Endodermal cell (in vitro differentiated cells): ENCODE measurements around the gene IL1R1. TPM values are rescaled to one million over a fixed set of nuclear protein-coding genes. Genes with fewer than 3 reads are reported as not detected.
"Not testable (repeated sequence)": the region's sequence is repeated elsewhere in the genome, so short reads cannot be mapped to it uniquely, and the experiment has no call there.

Experiments used
- DNase-seq: peaks from one replicate; pipeline ENCODE4 v3.0.0-alpha.2; 2017
- H3K27ac ChIP-seq: 2 replicates; pipeline ENCODE4 v1.5.1; 2013; ENCODE audit warnings: mild to moderate bottlenecking, low read depth, low read length, moderate library complexity
- H3K27me3 ChIP-seq: 2 replicates; pipeline ENCODE4 v1.6.1; 2013; ENCODE audit warnings: mild to moderate bottlenecking, low read length, moderate library complexity; ENCODE audit not compliant: insufficient read depth, control insufficient read depth, poor library complexity, severe bottlenecking
- H3K36me3 ChIP-seq: 2 replicates; pipeline ENCODE4 v1.7.0; 2013; ENCODE audit warnings: mild to moderate bottlenecking, low read length, moderate library complexity; ENCODE audit not compliant: control insufficient read depth, insufficient read depth
- H3K4me1 ChIP-seq: one replicate; pipeline ENCODE4 v1.7.0; 2013; ENCODE audit warnings: low read length; ENCODE audit not compliant: control insufficient read depth, insufficient read depth
- H3K4me3 ChIP-seq: 2 replicates; pipeline ENCODE4 v1.5.1; 2013; ENCODE audit warnings: mild to moderate bottlenecking, low read length, moderate library complexity
- H3K9ac ChIP-seq: 2 replicates; pipeline ENCODE4 v1.6.1; 2013; ENCODE audit warnings: mild to moderate bottlenecking, low read length, moderate library complexity; ENCODE audit not compliant: poor library complexity, severe bottlenecking; ENCODE audit errors: extremely low read depth
- H3K9me3 ChIP-seq: 2 replicates; pipeline ENCODE4 v1.6.1; 2013; ENCODE audit warnings: mild to moderate bottlenecking, low read length, moderate library complexity; ENCODE audit not compliant: control insufficient read depth
- H3K27ac Mint-ChIP-seq: 2 replicates; pipeline ENCODE4 v1.8.0; 2020; ENCODE audit warnings: mixed read lengths
- H3K27me3 Mint-ChIP-seq: 2 replicates; pipeline ENCODE4 v1.8.0; 2021; ENCODE audit warnings: mild to moderate bottlenecking, mixed read lengths; ENCODE audit not compliant: insufficient read depth
- H3K36me3 Mint-ChIP-seq: 2 replicates; pipeline ENCODE4 v1.8.0; 2020; ENCODE audit warnings: low read depth, mixed read lengths
- H3K4me1 Mint-ChIP-seq: 2 replicates; pipeline ENCODE4 v1.8.0; 2020; ENCODE audit warnings: mixed read lengths
- H3K4me3 Mint-ChIP-seq: 2 replicates; pipeline ENCODE4 v1.8.0; 2020; ENCODE audit warnings: mild to moderate bottlenecking, moderate library complexity, mixed read lengths
- H3K9me3 Mint-ChIP-seq: 2 replicates; pipeline ENCODE4 v1.8.0; 2020; ENCODE audit warnings: mild to moderate bottlenecking, mixed read lengths
- CTCF ChIP-seq: fragments of 200-600 bp; sonication (generic); conservative IDR thresholded peaks from 2 replicates; pipeline ENCODE4 v1.5.0; 2021; ENCODE audit warnings: antibody characterized with exemption, mild to moderate bottlenecking
- WGBS, 2 experiments: methylation state at CpG; one replicate each; pipeline versions ENCODE4 v1.1.5 to v1.1.7; 2013; ENCODE audit warnings: missing lambda C conversion rate in 2 of 2, mixed read lengths in 1 of 2; ENCODE audit not compliant: insufficient coverage in 1 of 2, insufficient read length in 1 of 2; 5-methylcytosine and 5-hydroxymethylcytosine counted together
- total RNA-seq, 2 donors: library from RNA; stranded (reverse); fragmentation: NEBNext Ultra II Directional in 1 of 2; extraction: Animal tissue kit (Norgen Biotek cat#: 25700) in 1 of 2; gene quantifications; 2 replicates in 1 of 2; 3 replicates in 1 of 2; pipeline ENCODE4 v1.2.1, GENCODE V29; 2021

The IL1R1 gene
- total RNA-seq, 2 donors from 2014 or later: 3.0 to 4.1 TPM

DNA sequence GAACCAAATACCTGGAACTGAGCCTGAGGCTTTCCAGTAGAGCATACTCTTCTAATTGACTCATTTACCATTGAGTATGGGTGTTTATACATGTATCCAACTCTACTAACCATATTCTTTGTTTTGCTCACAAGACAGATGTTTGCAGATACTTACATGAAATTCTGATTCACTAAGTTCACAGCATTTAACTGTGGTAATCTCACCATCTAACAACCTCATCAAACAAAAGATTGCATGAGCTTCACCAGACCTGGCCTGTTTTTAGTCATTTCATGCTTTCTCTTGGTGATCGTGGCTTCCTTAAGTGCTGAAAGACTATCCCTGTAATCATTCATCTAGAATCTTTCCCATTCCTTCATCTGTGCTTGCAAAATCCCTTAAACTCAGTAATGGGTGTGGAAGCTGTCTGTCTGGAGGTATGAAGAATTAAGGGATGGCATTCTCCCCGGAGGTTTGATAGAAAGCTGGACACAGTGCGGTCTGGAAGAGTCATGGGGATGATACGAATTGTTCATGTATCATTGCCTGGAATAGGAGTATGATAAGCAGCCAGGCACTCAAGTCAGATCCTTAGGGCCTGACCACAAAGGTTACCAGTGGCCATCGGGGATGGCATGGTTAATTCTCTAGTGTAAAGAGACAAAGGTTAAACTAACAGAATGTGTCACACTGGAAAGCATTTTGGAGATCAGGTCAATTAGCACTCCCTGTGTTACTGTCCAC lies 42.0 kb upstream of the IL1R1 start:
- Histone ChIP-seq H3K36me3 (no peaks in the 10 kb centered on the region), H3K27ac (no peak overlapping the region), H3K9ac (no peak overlapping the region), H3K27me3 (no peaks in the 10 kb centered on the region), H3K4me3 (no peak overlapping the region), H3K9me3 (peaks cover 6% of the 10 kb centered on the region), H3K4me1 (no peaks in the 10 kb centered on the region)
- no peak for DNase-seq
- Mint-ChIP-seq H3K36me3 (no peaks in the 10 kb centered on the region), H3K27me3 (no peaks in the 10 kb centered on the region), H3K9me3 (no peaks in the 10 kb centered on the region), H3K4me3 (no peak overlapping the region), H3K4me1 (peaks cover 3% of the 10 kb centered on the region), H3K27ac (no peak overlapping the region)
- WGBS, 2 experiments: 78 to 84% methylated on average over 4 to 5 of the region's 5 CpGs
- no peak for TF ChIP-seq CTCF

DNA sequence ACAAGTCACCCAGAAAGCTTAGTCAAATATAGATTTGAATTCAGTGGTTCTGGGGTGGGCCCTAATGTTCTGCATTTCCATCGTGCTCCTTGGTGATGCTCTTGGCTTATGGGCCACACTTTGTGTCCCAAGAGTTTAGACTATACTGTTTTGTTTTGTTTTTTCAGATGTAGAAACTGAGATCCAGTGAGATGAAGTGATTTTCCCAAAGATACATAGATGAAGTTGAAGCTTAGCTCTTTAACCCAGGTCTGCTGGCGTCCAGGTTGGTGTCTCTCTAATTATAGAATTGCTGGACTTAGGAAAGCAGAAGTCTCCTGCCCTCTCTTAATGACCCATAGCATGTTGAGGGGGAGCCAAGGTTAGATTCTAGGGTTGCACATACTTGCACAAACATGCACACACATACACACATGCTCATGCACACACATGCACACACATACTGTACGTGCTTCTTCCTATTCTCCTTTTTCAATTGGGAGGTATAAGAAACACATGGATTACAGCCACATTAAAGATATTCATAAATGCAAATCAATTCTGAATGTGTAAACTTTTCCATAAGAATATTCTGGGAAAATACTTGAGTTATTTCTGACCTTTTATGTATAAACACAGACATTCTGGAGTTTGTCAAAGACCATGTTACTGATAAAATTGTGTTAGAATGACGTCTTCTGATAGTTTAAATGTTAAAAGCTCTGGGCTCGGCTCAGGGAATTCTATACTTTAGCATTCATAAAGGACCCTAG lies 41.3 kb upstream of the IL1R1 start:
- Mint-ChIP-seq H3K27ac (no peak overlapping the region), H3K4me1 (peaks cover 3% of the 10 kb centered on the region), H3K36me3 (no peaks in the 10 kb centered on the region), H3K27me3 (no peaks in the 10 kb centered on the region), H3K4me3 (no peak overlapping the region), H3K9me3 (no peaks in the 10 kb centered on the region)
- Histone ChIP-seq H3K36me3 (no peaks in the 10 kb centered on the region), H3K4me3 (no peak overlapping the region), H3K4me1 (no peaks in the 10 kb centered on the region), H3K9me3 (peaks cover 6% of the 10 kb centered on the region), H3K9ac (no peak overlapping the region), H3K27me3 (no peaks in the 10 kb centered on the region), H3K27ac (no peak overlapping the region)
- no peak for DNase-seq
- 89 to 93% methylated on average over 3 to 5 of the region's 5 CpGs for WGBS, 2 experiments
- no peak for TF ChIP-seq CTCF

GRCh38 chr2:102101849-102102635 lies 40.5 kb upstream of the IL1R1 start:
- 89 to 95% methylated on average over 4 of the region's 4 CpGs for WGBS, 2 experiments
- no peaks in the 10 kb centered on the region for H3K4me1 ChIP-seq
- no peak overlapping the region for H3K27ac ChIP-seq
- no peak overlapping the region for H3K4me3 ChIP-seq
- no peaks in the 10 kb centered on the region for H3K9me3 Mint-ChIP-seq
- no peak overlapping the region for H3K9ac ChIP-seq
- H3K4me3 Mint-ChIP-seq: no peak overlapping the region
- no peaks in the 10 kb centered on the region for H3K36me3 ChIP-seq
- H3K9me3 ChIP-seq: peaks cover 6% of the 10 kb centered on the region
- H3K27ac Mint-ChIP-seq: no peak overlapping the region
- TF ChIP-seq CTCF: no peak
- no peaks in the 10 kb centered on the region for H3K27me3 Mint-ChIP-seq
- peaks cover 3% of the 10 kb centered on the region for H3K4me1 Mint-ChIP-seq
- no peaks in the 10 kb centered on the region for H3K36me3 Mint-ChIP-seq
- no peak for DNase-seq
- H3K27me3 ChIP-seq: no peaks in the 10 kb centered on the region

DNA sequence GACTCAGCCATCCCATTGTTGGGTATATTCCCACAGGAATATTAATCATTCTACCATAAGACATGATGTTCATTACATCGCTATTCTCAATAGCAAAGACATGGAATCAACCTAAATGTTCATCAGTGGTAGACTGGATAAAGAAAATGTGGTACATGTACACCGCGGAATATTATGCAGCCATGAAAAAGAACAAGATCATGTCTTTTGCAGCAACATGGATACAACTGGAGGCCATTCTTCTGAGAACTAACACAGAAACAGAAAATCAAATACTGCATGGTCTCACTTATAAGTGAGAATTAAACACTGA lies 40.0 kb upstream of the IL1R1 start:
- not testable (repeated sequence) for H3K27me3 ChIP-seq, H3K4me3 Mint-ChIP-seq, H3K36me3 ChIP-seq, H3K9ac ChIP-seq, H3K27ac ChIP-seq, H3K4me1 Mint-ChIP-seq, H3K36me3 Mint-ChIP-seq, DNase-seq, H3K9me3 ChIP-seq, H3K27ac Mint-ChIP-seq, H3K9me3 Mint-ChIP-seq, H3K27me3 Mint-ChIP-seq, H3K4me3 ChIP-seq, H3K4me1 ChIP-seq
- whole genome bisulfite sequencing, 2 experiments: 65 to 100% methylated on average over 2 to 3 of the region's 3 CpGs
